Endothelial cell of umbilical vein (primary cell): Measurements from ENCODE around the gene ARID1B. TPM values are rescaled to one million over a fixed set of nuclear protein-coding genes. Genes with fewer than 3 reads are reported as not detected.

Experiments used
- BruUV-seq: library from RNA; stranded (reverse); fragments of 400-500 nt; replicated peaks from 2 replicates; lab custom pipeline; 2021; lab: Mats Ljungman, UMichigan
- CTCF ChIA-PET: fragments of 300-600, 350-600 bp; sonication (Branson Sonifier 250); formaldehyde crosslinking; loops from one replicate; lab custom pipeline; 2021; ENCODE audit warnings: antibody characterized with exemption, inconsistent platforms; lab: Charles Lee
- POLR2A ChIA-PET: fragments of 300-600, 350-600 bp; sonication (Branson Sonifier 250); formaldehyde crosslinking; loops from one replicate; lab custom pipeline; 2021; ENCODE audit warnings: antibody characterized with exemption, inconsistent platforms; lab: Charles Lee
- DNase-seq: peaks from one replicate; pipeline ENCODE4 v3.0.0-alpha.2; 2011; ENCODE audit warnings: low read depth, low spot score
- FAIRE-seq: peaks from 2 replicates; lab custom pipeline; 2011; peaks lifted over from hg19 to GRCh38; lab: Jason Lieb, UNC
- H2AFZ ChIP-seq: 2 replicates; pipeline ENCODE4 v1.6.0; 2012; ENCODE audit warnings: low read depth, low read length, control low read depth, inconsistent platforms
- H3K27ac ChIP-seq: 2 replicates; pipeline ENCODE4 v1.5.1; 2011; ENCODE audit warnings: low read depth, mild to moderate bottlenecking, control low read depth, low read length, moderate library complexity; ENCODE audit not compliant: insufficient read depth
- H3K27me3 ChIP-seq, 2 experiments: 2 replicates each; pipeline versions ENCODE4 v1.6.0 to v1.6.1; 2011; ENCODE audit warnings: low read length in 2 of 2, mixed read lengths in 1 of 2; ENCODE audit not compliant: control insufficient read depth in 2 of 2, insufficient read depth in 2 of 2
- H3K36me3 ChIP-seq, 2 experiments: 2 replicates in 1 of 2; 3 replicates in 1 of 2; pipeline ENCODE4 v1.5.1; 2011; ENCODE audit warnings: low read length in 2 of 2, mild to moderate bottlenecking in 1 of 2, moderate library complexity in 1 of 2; ENCODE audit not compliant: control insufficient read depth in 2 of 2, insufficient read depth in 2 of 2; ENCODE audit errors: extremely low read depth in 1 of 2
- H3K4me1 ChIP-seq: 3 replicates; pipeline ENCODE4 v1.5.1; 2011; ENCODE audit warnings: mild to moderate bottlenecking, low read length; ENCODE audit not compliant: control insufficient read depth, insufficient read depth; ENCODE audit errors: extremely low read depth
- H3K4me2 ChIP-seq: 2 replicates; pipeline ENCODE4 v1.6.1; 2011; ENCODE audit warnings: low read length, control low read depth, mixed read lengths; ENCODE audit not compliant: insufficient read depth
- H3K4me3 ChIP-seq, 3 experiments: fragments of 200-600 bp in 1 of 3; sonication (generic), shearing (Covaris generic) in 1 of 3; replicated peaks in 1 of 3; 2 replicates each; pipeline ENCODE4 v1.5.1; 2011 to 2016; ENCODE audit warnings: control low read depth in 3 of 3, low read length in 3 of 3, mild to moderate bottlenecking in 2 of 3, inconsistent platforms in 1 of 3, low read depth in 1 of 3, moderate library complexity in 1 of 3; ENCODE audit not compliant: insufficient read depth in 1 of 3
- H3K79me2 ChIP-seq: 2 replicates; pipeline ENCODE4 v1.6.0; 2012; ENCODE audit warnings: low read length, inconsistent platforms; ENCODE audit not compliant: control insufficient read depth, insufficient read depth
- H3K9ac ChIP-seq: replicated peaks from 2 replicates; pipeline ENCODE3; 2011; ENCODE audit warnings: low read length, control low read depth; ENCODE audit not compliant: insufficient read depth; ENCODE audit errors: extremely low read depth
- H3K9me1 ChIP-seq: replicated peaks from 3 replicates; pipeline ENCODE4 v1.6.0; 2011; ENCODE audit warnings: mild to moderate bottlenecking, low read length; ENCODE audit not compliant: control insufficient read depth, insufficient read depth; ENCODE audit errors: extremely low read depth
- H3K9me3 ChIP-seq: replicated peaks from 2 replicates; pipeline ENCODE4 v1.5.1; 2012; ENCODE audit warnings: low read length, inconsistent platforms; ENCODE audit not compliant: control insufficient read depth, insufficient read depth
- H4K20me1 ChIP-seq: replicated peaks from 2 replicates; pipeline ENCODE3; 2011; ENCODE audit warnings: mild to moderate bottlenecking, low read length; ENCODE audit not compliant: control insufficient read depth, insufficient read depth; ENCODE audit errors: extremely low read depth
- EZH2 ChIP-seq: IDR thresholded peaks from 2 replicates; pipeline ENCODE4 v1.6.1; 2012; ENCODE audit warnings: borderline replicate concordance, low read depth, mild to moderate bottlenecking, moderate library complexity, low read length, inconsistent platforms; ENCODE audit not compliant: severe bottlenecking
- FOS ChIP-seq: IDR thresholded peaks from 2 replicates; pipeline ENCODE4 v1.6.1; 2011; ENCODE audit warnings: mild to moderate bottlenecking, low read length, moderate library complexity, borderline replicate concordance; ENCODE audit not compliant: insufficient read depth
- GATA2 ChIP-seq: IDR thresholded peaks from 2 replicates; pipeline ENCODE4 v1.7.0; 2011; ENCODE audit warnings: low read depth, mild to moderate bottlenecking, moderate library complexity, mixed read lengths, low read length; ENCODE audit not compliant: insufficient read length, insufficient read depth
- JUN ChIP-seq: IDR thresholded peaks from 2 replicates; pipeline ENCODE4 v1.6.1; 2011; ENCODE audit warnings: borderline replicate concordance, low read depth; ENCODE audit not compliant: insufficient read length, insufficient read depth
- MYC ChIP-seq: IDR thresholded peaks from one replicate; pipeline ENCODE4 v1.6.1; 2011; ENCODE audit warnings: mild to moderate bottlenecking, low read depth, low read length
- POLR2A ChIP-seq: IDR thresholded peaks from 2 replicates; pipeline ENCODE4 v1.6.1; 2012; ENCODE audit warnings: low read depth, mild to moderate bottlenecking, control low read depth, low read length
- POLR2AphosphoS5 ChIP-seq: IDR thresholded peaks from 2 replicates; pipeline ENCODE4 v1.6.1; 2012; ENCODE audit warnings: low read depth, mild to moderate bottlenecking, control low read depth, low read length, moderate library complexity; ENCODE audit not compliant: insufficient read depth
- dilution Hi-C: fragments of 300-500 bp; cut with MboI; formaldehyde crosslinking; loops from one replicate; pipeline ENCODE4 v1.15.0; 2019; ENCODE audit warnings: low sequenced_read_pairs; ENCODE audit not compliant: extremely low pct_ligation_motif_present
- intact Hi-C: fragments of 100-400 bp; cut with micrococcal nuclease; formaldehyde crosslinking; loops from one replicate; pipeline ENCODE4 v1.10.0; 2022
- polyA plus RNA-seq, 4 experiments: library from polyadenylated mRNA; depleted of rRNA in 3 of 4; stranded (reverse) in 3 of 4; unstranded in 1 of 4; fragments of >200 nt; gene quantifications; 2 replicates each; pipeline versions ENCODE4 v1.2.1 to v1.2.3, GENCODE V29; 2011 to 2012; ENCODE audit warnings: missing spikeins in 1 of 4
- total RNA-seq: library from RNA; stranded (reverse); gene quantifications from 2 replicates; pipeline ENCODE4 v1.2.3, GENCODE V29; 2021
- TF ChIP-seq, protein P1 (sequence below): IDR thresholded peaks from 2 replicates; pipeline ENCODE4 v1.6.1; 2011; ENCODE audit not compliant: insufficient read depth, insufficient read length
- TF ChIP-seq, protein P2 (sequence below), 2 donors: IDR thresholded peaks; 1 replicate in 1 of 2; 2 replicates in 1 of 2; pipeline ENCODE4 v1.5.1; 2011; ENCODE audit warnings: low read length in 2 of 2, mild to moderate bottlenecking in 2 of 2, moderate library complexity in 2 of 2, control low read depth in 1 of 2, inconsistent platforms in 1 of 2, low read depth in 1 of 2; ENCODE audit not compliant: insufficient read depth in 1 of 2; ENCODE audit errors: extremely low read depth in 1 of 2

Gene ARID1B
- total and polyA plus RNA-seq, 2 donors (not counting 3 experiments of a cell fraction or from before 2014, with no cell fraction given), result 21.8 to 89.5 TPM

DNA sequence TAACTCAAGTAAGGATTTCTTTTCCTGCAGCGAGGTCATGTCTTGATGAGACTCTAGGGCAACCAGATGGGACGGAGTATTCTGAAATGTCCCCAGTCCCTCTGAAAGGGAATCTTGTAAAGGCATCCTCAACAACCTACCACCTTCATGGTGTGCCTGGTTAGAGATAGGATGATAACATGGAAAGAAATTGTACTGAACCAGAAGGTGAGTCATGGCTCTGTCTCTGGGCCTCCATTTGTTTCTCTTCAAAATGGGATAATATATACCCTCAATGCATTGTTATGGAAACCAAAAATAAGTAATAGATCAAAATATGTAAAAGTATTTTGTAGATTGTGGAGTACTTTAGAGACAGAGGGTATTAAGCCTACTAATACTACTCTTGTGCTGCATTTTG is 219.1 kb downstream of the ARID1B start:
- no peak overlapping the region for H2AFZ ChIP-seq
- FAIRE-seq (no peak), DNase-seq (no peak)
- H3K4me3 ChIP-seq, result no peak overlapping the region
- TF ChIP-seq POLR2A (no peak), EZH2 (no peak), FOS (no peak), MYC (no peak), POLR2AphosphoS5 (no peak), GATA2 (no peak)
- TF ChIP-seq, protein P1, sequence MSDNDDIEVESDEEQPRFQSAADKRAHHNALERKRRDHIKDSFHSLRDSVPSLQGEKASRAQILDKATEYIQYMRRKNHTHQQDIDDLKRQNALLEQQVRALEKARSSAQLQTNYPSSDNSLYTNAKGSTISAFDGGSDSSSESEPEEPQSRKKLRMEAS, result no peak
- H3K4me1 ChIP-seq, result peaks cover 5% of the 10 kb centered on the region
- dilution Hi-C loops (no loop called here), intact Hi-C loops (no loop called here)
- no peaks in the 10 kb centered on the region for H3K9me3 ChIP-seq
- H3K36me3 ChIP-seq, result no peaks in the 10 kb centered on the region
- H3K4me2 ChIP-seq, result no peak overlapping the region
- POLR2A ChIA-PET, result no interaction called here
- CTCF ChIA-PET, result no interaction called here
- no peak overlapping the region for H3K27ac ChIP-seq
- H3K79me2 ChIP-seq, result peaks cover 29% of the 10 kb centered on the region
- no peaks in the 10 kb centered on the region for H3K9me1 ChIP-seq
- BruUV-seq, result no TSS peak
- H3K27me3 ChIP-seq, result no peaks in the 10 kb centered on the region
- H4K20me1 ChIP-seq, result no peaks in the 10 kb centered on the region
- no peak overlapping the region for H3K9ac ChIP-seq

DNA sequence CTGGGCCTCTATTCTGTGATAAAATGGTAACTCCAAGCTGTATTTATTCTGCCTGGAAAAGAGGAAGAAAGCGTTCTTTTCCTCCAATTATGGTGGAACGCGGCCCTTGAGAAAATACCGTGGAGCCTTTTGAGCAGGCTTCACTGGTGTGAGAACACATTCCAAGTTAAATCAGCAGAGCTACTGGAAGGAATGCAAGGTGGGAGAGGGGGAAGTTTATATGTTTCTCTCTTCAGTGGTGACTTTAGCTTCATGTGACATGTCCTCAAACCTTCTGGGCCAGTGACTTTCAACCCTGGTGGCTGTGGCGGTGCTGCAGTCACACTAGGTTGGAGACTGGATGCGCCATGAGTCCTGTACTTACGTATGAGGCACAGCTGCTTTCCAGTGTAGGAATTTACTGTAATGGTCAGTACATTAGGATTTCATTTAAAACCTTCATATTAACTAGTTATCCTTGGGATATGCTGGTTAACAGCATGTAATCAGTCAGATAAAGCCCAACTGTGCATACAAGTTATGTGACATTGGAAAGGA is 221.7 kb downstream of the ARID1B start:
- dilution Hi-C loops (no loop called here), intact Hi-C loops (no loop called here)
- no TSS peak for BruUV-seq
- Histone ChIP-seq H3K9me3 (no peaks in the 10 kb centered on the region), H3K4me1 (peaks cover 4% of the 10 kb centered on the region), H2AFZ (no peak overlapping the region), H3K36me3 (no peaks in the 10 kb centered on the region), H4K20me1 (no peaks in the 10 kb centered on the region), H3K4me2 (no peak overlapping the region), H3K27ac (no peak overlapping the region), H3K9ac (no peak overlapping the region), H3K9me1 (no peaks in the 10 kb centered on the region), H3K27me3 (no peaks in the 10 kb centered on the region), H3K79me2 (peaks cover 28% of the 10 kb centered on the region), H3K4me3 (no peak overlapping the region)
- TF ChIP-seq, protein P2, sequence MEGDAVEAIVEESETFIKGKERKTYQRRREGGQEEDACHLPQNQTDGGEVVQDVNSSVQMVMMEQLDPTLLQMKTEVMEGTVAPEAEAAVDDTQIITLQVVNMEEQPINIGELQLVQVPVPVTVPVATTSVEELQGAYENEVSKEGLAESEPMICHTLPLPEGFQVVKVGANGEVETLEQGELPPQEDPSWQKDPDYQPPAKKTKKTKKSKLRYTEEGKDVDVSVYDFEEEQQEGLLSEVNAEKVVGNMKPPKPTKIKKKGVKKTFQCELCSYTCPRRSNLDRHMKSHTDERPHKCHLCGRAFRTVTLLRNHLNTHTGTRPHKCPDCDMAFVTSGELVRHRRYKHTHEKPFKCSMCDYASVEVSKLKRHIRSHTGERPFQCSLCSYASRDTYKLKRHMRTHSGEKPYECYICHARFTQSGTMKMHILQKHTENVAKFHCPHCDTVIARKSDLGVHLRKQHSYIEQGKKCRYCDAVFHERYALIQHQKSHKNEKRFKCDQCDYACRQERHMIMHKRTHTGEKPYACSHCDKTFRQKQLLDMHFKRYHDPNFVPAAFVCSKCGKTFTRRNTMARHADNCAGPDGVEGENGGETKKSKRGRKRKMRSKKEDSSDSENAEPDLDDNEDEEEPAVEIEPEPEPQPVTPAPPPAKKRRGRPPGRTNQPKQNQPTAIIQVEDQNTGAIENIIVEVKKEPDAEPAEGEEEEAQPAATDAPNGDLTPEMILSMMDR (IDR thresholded peaks at IDR 0.05; ENCODE audit: extremely low read depth in 1 of 2, insufficient read depth in 1 of 2, low read depth in 1 of 2, low read length in 2 of 2), result no peak
- TF ChIP-seq MYC (no peak), POLR2A (no peak), EZH2 (no peak), JUN (no peak), FOS (no peak), GATA2 (no peak), POLR2AphosphoS5 (no peak)
- TF ChIP-seq, protein P1, result no peak
- FAIRE-seq (no peak), DNase-seq (no peak)
- POLR2A ChIA-PET, result no interaction called here
- CTCF ChIA-PET, result interaction anchor here (0.9 to 1.2 kb wide), 3 partner anchors 19 to 47 kb away, joined by 3 to 4 read pairs (median 4); no protein-coding TSS in a partner anchor
